Measurements from ENCODE around the gene STOML1. TPM values are rescaled to one million over a fixed set of nuclear protein-coding genes. Genes with fewer than 3 reads are reported as not detected.

Gene STOML1
- total and polyA plus RNA-seq, 4 experiments from 2014 or later = 8.1 to 11.1 (median 9.8) TPM

GRCh38 chr15:73972984-73973682 lies 19.0 kb downstream of the STOML1 start:
- Histone ChIP-seq H3K36me3 (ENCODE audit: insufficient read depth, low read length) (no peaks in the 10 kb centered on the region), H3K4me3 (ENCODE audit: low read length in 2 of 2) (no peak overlapping the region), H3K27ac (ENCODE audit: low read depth, low read length) (no peak overlapping the region), H3K9me3 (ENCODE audit: control insufficient read depth in 1 of 2, low read length in 2 of 2) (no peaks in the 10 kb centered on the region), H3K27me3 (ENCODE audit: insufficient read depth, low read length) (no peaks in the 10 kb centered on the region), H3K4me1 (ENCODE audit: insufficient read depth, low read length) (peaks cover 22% of the 10 kb centered on the region)
- ChIA-PET POLR2A (ENCODE audit: partially characterized antibody) (interaction anchor here (0.7 to 1.1 kb wide), 6 partner anchors 22 to 75 kb away, joined by 3 to 7 read pairs (median 3); partner anchors contain the start of gene PML), CTCF (ENCODE audit: partially characterized antibody) (interaction anchor here (0.6 to 11.1 kb wide), 41 partner anchors 8 to 1349 kb away, joined by 3 to 168 read pairs (median 6); partner anchors contain the start of genes PML and STOML1)
- no peak overlapping the region for H3K27ac Mint-ChIP-seq
- intact Hi-C loops (cut with micrococcal nuclease) = loop anchor here (1.0 to 5.0 kb wide), 4 partner anchors 22 to 347 kb away; partner anchors contain the start of gene PML
- no peaks in the 10 kb centered on the region for H3K36me3 Mint-ChIP-seq
- peak overlapping the region in 3 of 8 donors; percentile 29 to 43 (median 39) for H3K4me3 Mint-ChIP-seq
- peaks cover 11 to 36% (median 23%) of the 10 kb centered on the region in 4 donors for H3K4me1 Mint-ChIP-seq
- no peaks in the 10 kb centered on the region for H3K9me3 Mint-ChIP-seq
- peak; percentile 73 to 76 (median 76) for DNase-seq
- H3K27me3 Mint-ChIP-seq = peaks cover 16 to 20% of the 10 kb centered on the region in 2 donors

- no peak overlapping the region for H3K4me3 ChIP-seq (ENCODE audit: low read length in 2 of 2)
- no peaks in the 10 kb centered on the region for H3K9me3 ChIP-seq (ENCODE audit: control insufficient read depth in 1 of 2, low read length in 2 of 2)
- no peak for DNase-seq
- no peaks in the 10 kb centered on the region for H3K9me3 Mint-ChIP-seq
- peaks cover 25 to 44% (median 31%) of the 10 kb centered on the region in 4 donors for H3K4me1 Mint-ChIP-seq
- H3K27me3 Mint-ChIP-seq = peaks cover under 1 to 1% of the 10 kb centered on the region in 2 donors
- H3K27me3 ChIP-seq (ENCODE audit: insufficient read depth, low read length) = no peaks in the 10 kb centered on the region
- H3K4me1 ChIP-seq (ENCODE audit: insufficient read depth, low read length) = peaks cover 33% of the 10 kb centered on the region
- ChIA-PET CTCF (ENCODE audit: partially characterized antibody) (interaction anchor here (0.7 to 11.1 kb wide), 6 partner anchors 10 to 810 kb away, joined by 3 to 168 read pairs (median 7); no protein-coding TSS in a partner anchor), POLR2A (ENCODE audit: partially characterized antibody) (no interaction called here)
- H3K27ac Mint-ChIP-seq = peak overlapping the region in 1 of 7 donors; percentile 53
- H3K36me3 ChIP-seq (ENCODE audit: insufficient read depth, low read length) = no peaks in the 10 kb centered on the region
- H3K36me3 Mint-ChIP-seq = no peaks in the 10 kb centered on the region
- intact Hi-C loops (cut with micrococcal nuclease) = no loop called here
- H3K27ac ChIP-seq (ENCODE audit: low read depth, low read length) = no peak overlapping the region
- H3K4me3 Mint-ChIP-seq = no peak overlapping the region
These were observed 22.8 kb downstream of the STOML1 start for GRCh38 chr15:73969151-73969759.

GRCh38 chr15:73968461-73968860 lies 23.6 kb downstream of the STOML1 start:
- H3K4me1 Mint-ChIP-seq = peaks cover 23 to 41% (median 30%) of the 10 kb centered on the region in 4 donors
- CTCF ChIA-PET (ENCODE audit: partially characterized antibody) = interaction anchor here (1.0 to 11.1 kb wide), 5 partner anchors 9 to 80 kb away, joined by 3 to 168 read pairs (median 10); no protein-coding TSS in a partner anchor

GRCh38 chr15:73965758-73966113 lies 26.4 kb downstream of the STOML1 start:
- Mint-ChIP-seq H3K27me3 (no peaks in the 10 kb centered on the region), H3K27ac (peak overlapping the region; percentile 43 to 93 (median 84)), H3K9me3 (no peaks in the 10 kb centered on the region), H3K36me3 (no peaks in the 10 kb centered on the region), H3K4me1 (peaks cover 20 to 34% (median 26%) of the 10 kb centered on the region in 4 donors), H3K4me3 (peak overlapping the region; percentile 56 to 88 (median 82))
- Histone ChIP-seq H3K9me3 (ENCODE audit: control insufficient read depth in 1 of 2, low read length in 2 of 2) (no peaks in the 10 kb centered on the region), H3K27ac (ENCODE audit: low read depth, low read length) (peak overlapping the region; percentile 22), H3K4me3 (ENCODE audit: low read length in 2 of 2) (peak overlapping the region in 1 of 2 donors; percentile 64), H3K4me1 (ENCODE audit: insufficient read depth, low read length) (peaks cover 25% of the 10 kb centered on the region), H3K36me3 (ENCODE audit: insufficient read depth, low read length) (no peaks in the 10 kb centered on the region), H3K27me3 (ENCODE audit: insufficient read depth, low read length) (no peaks in the 10 kb centered on the region)
- CTCF ChIA-PET (ENCODE audit: partially characterized antibody) = interaction anchor here (0.7 to 11.1 kb wide), 17 partner anchors 9 to 375 kb away, joined by 3 to 168 read pairs (median 4); partner anchors contain the start of genes LOXL1, PML and TBC1D21
- intact Hi-C loops (cut with micrococcal nuclease) = loop anchor here (2.0 kb wide), 2 partner anchors 29 to 39 kb away; partner anchors contain the start of genes LOXL1 and PML
- DNase-seq = peak in 4 of 5 donors; percentile 35 to 54 (median 44)
- POLR2A ChIA-PET (ENCODE audit: partially characterized antibody) = interaction anchor here (0.7 to 1.8 kb wide), 9 partner anchors 9 to 83 kb away, joined by 3 to 16 read pairs (median 4); partner anchors contain the start of genes PML and STOML1

More at GRCh38 chr15:73968461-73968860, 23.6 kb downstream of the STOML1 start:
- H3K4me1 ChIP-seq (ENCODE audit: insufficient read depth, low read length) = peaks cover 33% of the 10 kb centered on the region
- no peak overlapping the region for H3K4me3 ChIP-seq (ENCODE audit: low read length in 2 of 2)
- no peaks in the 10 kb centered on the region for H3K36me3 ChIP-seq (ENCODE audit: insufficient read depth, low read length)
- no peaks in the 10 kb centered on the region for H3K36me3 Mint-ChIP-seq
- intact Hi-C loops (cut with micrococcal nuclease) = no loop called here
- no peaks in the 10 kb centered on the region for H3K9me3 ChIP-seq (ENCODE audit: control insufficient read depth in 1 of 2, low read length in 2 of 2)
- no peak overlapping the region for H3K27ac Mint-ChIP-seq
- no peak overlapping the region for H3K27ac ChIP-seq (ENCODE audit: low read depth, low read length)
- no peaks in the 10 kb centered on the region for H3K27me3 ChIP-seq (ENCODE audit: insufficient read depth, low read length)
- DNase-seq = no peak
- H3K27me3 Mint-ChIP-seq = no peaks in the 10 kb centered on the region
- POLR2A ChIA-PET (ENCODE audit: partially characterized antibody) = interaction anchor here (1.0 kb wide), 1 partner anchor 12 kb away, joined by 3 read pairs; no protein-coding TSS in a partner anchor
- no peaks in the 10 kb centered on the region for H3K9me3 Mint-ChIP-seq
- H3K4me3 Mint-ChIP-seq = peak overlapping the region in 1 of 8 donors; percentile 17

- H3K36me3 ChIP-seq (ENCODE audit: insufficient read depth, low read length) = no peaks in the 10 kb centered on the region
- Mint-ChIP-seq H3K27me3 (no peaks in the 10 kb centered on the region), H3K4me3 (peak overlapping the region; percentile 75 to 88 (median 84)), H3K9me3 (no peaks in the 10 kb centered on the region), H3K27ac (peak overlapping the region; percentile 43 to 93 (median 84)), H3K4me1 (peaks cover 22 to 39% (median 29%) of the 10 kb centered on the region in 4 donors), H3K36me3 (no peaks in the 10 kb centered on the region)
- intact Hi-C loops (cut with micrococcal nuclease) = loop anchor here (2.0 kb wide), 2 partner anchors 30 to 38 kb away; partner anchors contain the start of genes LOXL1 and PML
- H3K9me3 ChIP-seq (ENCODE audit: control insufficient read depth in 1 of 2, low read length in 2 of 2) = no peaks in the 10 kb centered on the region
- H3K4me3 ChIP-seq (ENCODE audit: low read length in 2 of 2) = peak overlapping the region in 1 of 2 donors; percentile 64
- DNase-seq = peak in 2 of 5 donors; percentile 12 to 20
- H3K27me3 ChIP-seq (ENCODE audit: insufficient read depth, low read length) = no peaks in the 10 kb centered on the region
- ChIA-PET CTCF (ENCODE audit: partially characterized antibody) (interaction anchor here (0.7 to 11.1 kb wide), 17 partner anchors 9 to 375 kb away, joined by 3 to 168 read pairs (median 4); partner anchors contain the start of genes LOXL1, PML and TBC1D21), POLR2A (ENCODE audit: partially characterized antibody) (interaction anchor here (0.7 to 1.8 kb wide), 9 partner anchors 9 to 83 kb away, joined by 3 to 16 read pairs (median 4); partner anchors contain the start of genes PML and STOML1)
- peaks cover 26% of the 10 kb centered on the region for H3K4me1 ChIP-seq (ENCODE audit: insufficient read depth, low read length)
- peak overlapping the region; percentile 24 for H3K27ac ChIP-seq (ENCODE audit: low read depth, low read length)
These were observed 26.9 kb downstream of the STOML1 start for GRCh38 chr15:73965094-73965757.

GRCh38 chr15:73964736-73965093 lies 27.4 kb downstream of the STOML1 start:
- H3K36me3 ChIP-seq (ENCODE audit: insufficient read depth, low read length) = no peaks in the 10 kb centered on the region
- ChIA-PET CTCF (ENCODE audit: partially characterized antibody) (interaction anchor here (0.7 to 11.1 kb wide), 18 partner anchors 10 to 328 kb away, joined by 3 to 168 read pairs (median 5); partner anchors contain the start of genes LOXL1, PML and TBC1D21), POLR2A (ENCODE audit: partially characterized antibody) (interaction anchor here (0.7 to 1.8 kb wide), 7 partner anchors 10 to 37 kb away, joined by 3 to 10 read pairs (median 5); partner anchors contain the start of genes PML and STOML1)
- peaks cover 32% of the 10 kb centered on the region for H3K4me1 ChIP-seq (ENCODE audit: insufficient read depth, low read length)
- no peaks in the 10 kb centered on the region for H3K36me3 Mint-ChIP-seq
- no peaks in the 10 kb centered on the region for H3K9me3 Mint-ChIP-seq
- H3K27ac ChIP-seq (ENCODE audit: low read depth, low read length) = peak overlapping the region; percentile 24
- H3K4me3 Mint-ChIP-seq = peak overlapping the region; percentile 75 to 88 (median 84)
- intact Hi-C loops (cut with micrococcal nuclease) = loop anchor here (1.0 to 2.0 kb wide), 5 partner anchors 13 to 90 kb away; partner anchors contain the start of genes LOXL1 and PML
- peak; percentile 80 to 87 (median 83) for DNase-seq
- no peaks in the 10 kb centered on the region for H3K27me3 Mint-ChIP-seq
- H3K4me3 ChIP-seq (ENCODE audit: low read length in 2 of 2) = peak overlapping the region in 1 of 2 donors; percentile 64
- H3K27me3 ChIP-seq (ENCODE audit: insufficient read depth, low read length) = no peaks in the 10 kb centered on the region
- H3K27ac Mint-ChIP-seq = peak overlapping the region; percentile 43 to 93 (median 77)
- H3K9me3 ChIP-seq (ENCODE audit: control insufficient read depth in 1 of 2, low read length in 2 of 2) = no peaks in the 10 kb centered on the region
- H3K4me1 Mint-ChIP-seq = peaks cover 24 to 41% (median 31%) of the 10 kb centered on the region in 4 donors
